Measurements from ENCODE around the gene WDR62. TPM values are rescaled to one million over a fixed set of nuclear protein-coding genes. Genes with fewer than 3 reads are reported as not detected.
A peak's percentile ranks its signal among the peaks of the same experiment; 100 is the strongest.

The WDR62 gene
- 5.5 and 7.8 TPM in 2 replicates for total RNA-seq

DNA sequence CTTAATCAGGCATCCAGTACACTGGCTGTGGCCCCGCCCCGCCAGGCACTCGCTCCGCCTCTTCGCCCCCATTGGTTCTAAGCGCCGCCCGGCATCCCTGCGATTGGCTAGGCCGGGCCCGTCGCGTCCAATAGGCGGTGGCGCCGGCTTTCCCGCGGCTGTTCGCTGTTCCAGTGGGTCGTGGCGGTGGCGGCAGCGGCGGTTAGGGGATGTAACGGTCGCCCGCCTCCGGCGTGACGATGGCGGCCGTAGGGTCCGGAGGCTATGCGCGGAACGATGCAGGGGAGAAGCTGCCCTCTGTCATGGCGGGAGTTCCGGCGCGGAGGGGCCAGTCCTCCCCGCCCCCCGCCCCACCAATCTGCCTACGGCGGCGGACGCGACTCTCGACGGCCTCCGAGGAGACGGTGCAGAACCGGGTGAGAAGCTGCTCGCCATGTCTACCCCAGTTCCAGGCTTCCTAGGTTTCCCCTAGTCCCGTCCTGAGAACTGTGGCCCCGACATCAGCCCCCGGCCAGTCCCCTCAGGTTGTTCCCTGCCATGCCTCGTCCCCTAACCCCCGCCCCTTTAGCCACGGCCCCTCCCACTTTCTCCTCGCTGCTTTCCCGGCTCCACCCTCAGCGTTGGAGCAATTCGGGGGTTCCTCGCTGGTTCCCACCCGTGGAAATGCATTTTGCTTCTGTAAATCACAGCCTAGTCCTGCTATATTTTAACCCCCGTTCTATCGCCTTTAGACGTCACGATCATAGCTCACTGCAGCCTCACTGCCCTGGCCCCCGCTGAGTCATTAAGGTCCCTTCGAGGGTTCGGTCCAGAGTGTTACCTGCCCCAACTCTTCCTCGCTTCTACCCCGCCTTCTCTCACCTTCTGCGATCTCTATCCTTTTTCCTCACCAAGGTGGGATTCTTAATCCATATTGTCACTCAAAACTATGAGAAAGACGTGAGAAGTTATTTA lies at the start of gene WDR62:
TSS of gene WDR62 (plus strand) at position 165 of the 954 bp plus-strand sequence. CDS start at position 240, 75 bp downstream.
- peak; percentile 93 for DNase-seq (ENCODE audit: low read depth)
- H3K4me3 ChIP-seq (ENCODE audit: low read depth, low read length) = peak within 1 kb of the TSS; percentile 83
- TF ChIP-seq, protein P1, sequence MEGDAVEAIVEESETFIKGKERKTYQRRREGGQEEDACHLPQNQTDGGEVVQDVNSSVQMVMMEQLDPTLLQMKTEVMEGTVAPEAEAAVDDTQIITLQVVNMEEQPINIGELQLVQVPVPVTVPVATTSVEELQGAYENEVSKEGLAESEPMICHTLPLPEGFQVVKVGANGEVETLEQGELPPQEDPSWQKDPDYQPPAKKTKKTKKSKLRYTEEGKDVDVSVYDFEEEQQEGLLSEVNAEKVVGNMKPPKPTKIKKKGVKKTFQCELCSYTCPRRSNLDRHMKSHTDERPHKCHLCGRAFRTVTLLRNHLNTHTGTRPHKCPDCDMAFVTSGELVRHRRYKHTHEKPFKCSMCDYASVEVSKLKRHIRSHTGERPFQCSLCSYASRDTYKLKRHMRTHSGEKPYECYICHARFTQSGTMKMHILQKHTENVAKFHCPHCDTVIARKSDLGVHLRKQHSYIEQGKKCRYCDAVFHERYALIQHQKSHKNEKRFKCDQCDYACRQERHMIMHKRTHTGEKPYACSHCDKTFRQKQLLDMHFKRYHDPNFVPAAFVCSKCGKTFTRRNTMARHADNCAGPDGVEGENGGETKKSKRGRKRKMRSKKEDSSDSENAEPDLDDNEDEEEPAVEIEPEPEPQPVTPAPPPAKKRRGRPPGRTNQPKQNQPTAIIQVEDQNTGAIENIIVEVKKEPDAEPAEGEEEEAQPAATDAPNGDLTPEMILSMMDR (IDR thresholded peaks at IDR 0.05; ENCODE audit: insufficient read depth, low read depth, low read length) = no peak

GRCh38 chr19:36006955-36007354 lies 47.7 kb upstream of the WDR62 start:
- no peak for DNase-seq (ENCODE audit: low read depth)
- TF ChIP-seq, protein P1 (IDR thresholded peaks at IDR 0.05; ENCODE audit: insufficient read depth, low read depth, low read length) = no peak
- no peak overlapping the region for H3K4me3 ChIP-seq (ENCODE audit: low read depth, low read length)

DNA sequence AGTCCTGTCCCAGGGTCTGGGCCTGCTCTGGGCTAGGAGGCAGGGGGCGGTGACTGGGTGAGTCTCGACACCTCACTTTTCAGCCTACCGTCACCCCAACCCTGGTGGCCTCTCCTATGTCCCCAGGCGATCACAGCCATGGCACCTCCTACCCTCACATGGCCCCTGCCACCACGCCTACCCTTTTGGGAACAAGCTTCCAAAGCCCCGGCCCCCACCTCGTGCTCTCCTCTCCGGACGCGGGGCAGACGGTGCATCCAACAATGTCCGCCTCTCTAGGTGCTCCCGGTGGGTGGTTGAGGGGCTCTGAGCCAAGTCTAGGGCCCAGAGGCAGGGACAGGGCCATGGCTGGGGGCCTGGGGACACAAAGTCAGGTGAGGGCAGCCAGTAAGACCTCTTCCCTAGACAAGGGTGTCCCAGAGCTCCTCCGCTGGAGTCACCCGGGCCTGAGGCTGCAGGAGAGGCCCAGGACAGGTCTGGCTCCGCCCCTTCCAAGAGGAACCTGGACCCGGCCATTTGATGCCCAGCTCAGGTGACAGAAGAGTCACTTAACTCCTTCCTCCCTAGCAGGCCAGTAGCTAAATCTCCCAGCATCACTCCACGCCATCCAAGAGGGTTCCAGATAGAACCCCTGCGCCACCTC lies 46.2 kb upstream of the WDR62 start, which contains the start of gene SYNE4:
TSS of gene SYNE4 (minus strand) at position 478 of the 643 bp plus-strand sequence. CDS start at position 346, 132 bp downstream.
- peak within 1 kb of the TSS; percentile 46 for H3K4me3 ChIP-seq (ENCODE audit: low read depth, low read length)
- TF ChIP-seq, protein P1 (IDR thresholded peaks at IDR 0.05; ENCODE audit: insufficient read depth, low read depth, low read length) = no peak
- DNase-seq (ENCODE audit: low read depth) = no peak

DNA sequence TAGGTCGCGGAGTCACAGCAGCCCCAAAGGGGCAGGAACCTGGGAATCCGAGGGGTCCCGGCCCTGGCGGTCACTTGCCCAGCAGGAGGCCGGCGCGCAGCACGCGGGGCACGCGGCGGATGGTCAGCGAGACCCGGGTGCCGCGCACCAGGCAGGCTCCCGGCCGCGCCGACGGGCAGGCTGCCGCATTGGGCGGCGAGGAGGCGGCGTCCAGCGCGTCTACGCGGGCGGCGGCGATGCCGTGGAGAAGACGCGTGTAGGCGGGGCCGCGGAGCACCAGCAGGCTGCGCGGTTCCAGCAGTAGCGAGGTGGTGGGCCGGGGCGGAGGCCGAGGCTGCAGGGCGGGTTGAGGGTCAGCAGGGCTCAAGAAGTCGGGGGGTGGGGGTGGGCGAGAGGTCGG lies 45.5 kb upstream of the WDR62 start:
- TF ChIP-seq, protein P1 (IDR thresholded peaks at IDR 0.05; ENCODE audit: insufficient read depth, low read depth, low read length) = no peak
- DNase-seq (ENCODE audit: low read depth) = peak; percentile 57
- H3K4me3 ChIP-seq (ENCODE audit: low read depth, low read length) = peak overlapping the region; percentile 46

GRCh38 chr19:36009633-36010379 lies 44.9 kb upstream of the WDR62 start:
- TF ChIP-seq, protein P1 (IDR thresholded peaks at IDR 0.05; ENCODE audit: insufficient read depth, low read depth, low read length) = no peak
- no peak for DNase-seq (ENCODE audit: low read depth)
- H3K4me3 ChIP-seq (ENCODE audit: low read depth, low read length) = peak overlapping the region; percentile 46

GRCh38 chr19:36010402-36010801 lies 44.3 kb upstream of the WDR62 start:
- TF ChIP-seq, protein P1 (IDR thresholded peaks at IDR 0.05; ENCODE audit: insufficient read depth, low read depth, low read length) = no peak
- H3K4me3 ChIP-seq (ENCODE audit: low read depth, low read length) = no peak overlapping the region
- DNase-seq (ENCODE audit: low read depth) = no peak

Data from fibroblast of villous mesenchyme (primary cell).